ENCODE data around the gene TUBGCP3.

TUBGCP3 gene

DNA sequence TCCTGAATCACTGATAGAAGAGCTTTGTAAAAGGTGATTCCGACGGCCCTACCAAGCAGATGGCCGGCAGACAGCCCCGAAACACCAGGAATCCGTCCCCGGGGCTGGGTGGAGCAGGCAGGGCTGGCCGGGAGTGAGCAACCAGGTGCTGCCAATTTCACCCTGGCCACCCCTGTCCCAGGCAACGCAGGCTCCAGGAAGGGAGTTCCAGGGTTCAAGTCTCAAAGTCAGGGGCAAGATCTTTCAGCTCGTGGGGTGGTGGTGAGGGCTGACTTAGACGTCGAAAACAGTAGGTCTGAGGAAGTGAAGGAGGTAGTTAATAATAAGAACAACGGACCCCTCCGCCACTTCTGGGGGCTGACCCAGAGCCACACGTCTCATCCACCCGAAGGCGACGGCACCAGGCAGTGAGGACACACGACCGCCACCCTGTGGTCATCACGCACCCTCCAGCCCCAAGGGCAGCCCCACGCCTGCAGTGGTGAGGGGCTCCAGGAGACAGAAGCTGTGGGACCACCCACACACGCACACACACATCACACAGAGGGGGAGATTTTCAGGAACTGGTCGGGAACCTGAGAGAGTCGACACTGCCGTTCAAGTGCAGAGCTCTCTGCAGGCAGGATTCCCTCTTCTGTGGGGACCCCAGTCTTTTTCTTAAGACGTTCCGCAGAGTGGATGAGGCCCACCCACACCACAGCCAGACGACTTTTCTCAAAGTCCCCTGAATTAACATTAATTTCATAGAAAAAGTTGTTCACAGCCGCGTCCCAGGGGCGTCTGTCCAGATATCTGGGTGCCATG is 144.6 kb downstream of the TUBGCP3 start:
- DNase-seq (no peak), ATAC-seq (peak; percentile 44)

DNA sequence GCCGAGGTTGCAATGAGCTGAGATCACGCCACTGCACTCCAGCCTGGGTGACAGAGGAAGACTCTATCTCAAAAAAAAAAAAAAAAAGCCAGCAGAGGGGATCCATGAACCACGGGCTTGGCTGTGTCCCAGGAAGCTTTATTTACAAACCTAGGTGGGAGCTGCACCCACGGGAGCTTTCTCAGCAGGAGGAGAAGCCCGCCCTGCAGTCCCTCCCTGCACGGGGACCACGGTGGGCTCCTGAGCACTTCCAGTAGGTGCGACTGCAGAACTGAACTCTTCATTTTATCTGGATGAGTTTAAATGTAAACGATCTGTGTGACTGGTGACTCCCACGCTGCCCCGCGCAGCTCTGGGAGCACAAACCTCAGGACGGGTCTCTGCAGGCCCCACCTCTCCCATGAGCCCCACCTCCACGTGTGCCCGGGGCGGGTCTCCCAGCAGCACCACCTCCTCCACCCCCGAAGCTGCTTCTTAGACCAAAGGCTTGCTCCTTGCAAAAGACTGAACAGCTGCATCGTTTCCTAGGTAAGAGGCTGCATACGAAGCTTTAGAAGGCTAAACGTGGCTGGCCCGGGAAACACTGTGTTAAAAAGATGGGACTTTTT is 145.4 kb downstream of the TUBGCP3 start:
- H3K4me1 Mint-ChIP-seq = peaks cover 12% of the 10 kb centered on the region
- no peak for DNase-seq
- no peak overlapping the region for H3K27ac Mint-ChIP-seq
- no peak overlapping the region for H3K4me3 Mint-ChIP-seq
- peaks cover 70% of the 10 kb centered on the region for H3K27me3 Mint-ChIP-seq
- H3K9me3 Mint-ChIP-seq = peaks cover 9 to 11% of the 10 kb centered on the region in 2 donors
- ATAC-seq = no peak

More for the DNA sequence above, 144.6 kb downstream of the TUBGCP3 start:
- Mint-ChIP-seq H3K27ac (no peak overlapping the region), H3K27me3 (peaks cover 73% of the 10 kb centered on the region), H3K4me1 (peaks cover 12% of the 10 kb centered on the region), H3K9me3 (peaks cover 3 to 4% of the 10 kb centered on the region in 2 donors), H3K4me3 (no peak overlapping the region)

DNA sequence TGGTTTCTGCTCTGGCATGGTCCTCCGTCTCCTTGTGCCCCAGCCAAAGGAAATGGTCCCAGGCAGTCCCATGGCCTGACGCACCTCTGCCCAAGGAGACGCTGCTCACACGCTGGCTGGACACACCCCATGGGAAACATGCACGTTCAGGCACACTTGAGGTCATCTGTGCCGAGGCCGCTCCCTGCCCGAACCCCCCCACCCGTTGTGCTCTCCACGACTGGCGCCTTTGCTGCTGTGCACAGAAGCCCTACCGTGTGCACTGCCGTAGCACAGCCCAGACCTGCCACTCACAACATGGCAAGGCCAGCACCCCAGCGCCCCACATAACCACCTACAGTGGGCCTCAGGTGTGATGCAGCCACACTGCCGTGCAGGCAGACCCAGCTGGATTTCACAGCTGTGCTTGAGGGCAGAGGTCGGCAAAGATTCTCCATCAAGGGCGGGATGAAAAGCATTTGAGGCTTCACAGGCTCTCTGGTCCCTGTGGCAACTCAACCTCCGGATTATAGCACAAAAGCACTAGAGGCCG is 146.1 kb downstream of the TUBGCP3 start:
- Mint-ChIP-seq H3K27ac (no peak overlapping the region), H3K27me3 (peaks cover 63% of the 10 kb centered on the region), H3K4me3 (no peak overlapping the region), H3K9me3 (peaks cover 9 to 11% of the 10 kb centered on the region in 2 donors), H3K4me1 (peaks cover 12% of the 10 kb centered on the region)
- no peak for ATAC-seq
- DNase-seq = no peak

DNA sequence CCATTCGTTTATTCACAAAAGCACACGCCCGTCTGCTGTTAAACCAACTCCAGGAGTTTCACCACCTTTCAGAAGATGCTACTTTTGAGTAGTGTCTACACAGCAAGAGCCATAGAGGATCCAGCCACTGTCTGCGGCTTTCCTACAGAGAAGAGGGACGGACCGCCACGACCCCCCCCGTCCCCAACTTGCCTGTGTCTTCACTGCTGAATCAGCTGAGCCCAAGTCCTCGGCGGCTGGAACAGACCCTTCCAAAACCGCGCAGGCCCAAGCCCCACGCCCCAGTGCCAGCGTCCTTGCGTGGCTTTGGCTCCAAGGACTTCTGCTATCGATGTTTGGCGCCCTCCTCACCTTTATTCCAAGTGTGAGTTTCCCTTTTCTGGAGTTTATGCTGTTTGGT is 146.7 kb downstream of the TUBGCP3 start:
- no peak overlapping the region for H3K4me3 Mint-ChIP-seq
- DNase-seq (no peak), ATAC-seq (no peak)
- H3K27ac Mint-ChIP-seq = no peak overlapping the region
- H3K27me3 Mint-ChIP-seq = peaks cover 57% of the 10 kb centered on the region
- peaks cover 12% of the 10 kb centered on the region for H3K4me1 Mint-ChIP-seq
- peaks cover 9 to 11% of the 10 kb centered on the region in 2 donors for H3K9me3 Mint-ChIP-seq

DNA sequence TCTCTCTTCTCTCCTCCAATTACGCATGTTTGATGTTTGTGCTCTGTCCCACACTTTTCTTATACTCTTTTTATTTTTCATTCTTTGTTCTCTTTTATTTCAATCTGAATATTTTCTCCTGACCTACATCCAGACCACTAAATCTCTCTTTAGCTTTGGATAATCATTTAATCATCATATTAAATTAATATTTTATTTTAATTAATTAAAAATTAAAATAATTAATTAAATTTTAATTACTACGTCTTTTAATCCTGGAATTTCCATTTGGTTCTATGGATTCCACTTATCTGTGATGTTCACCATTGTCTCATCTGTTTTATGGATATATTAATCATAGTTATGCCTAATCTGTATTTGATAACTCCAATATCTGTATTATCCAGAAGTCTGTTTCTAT is 149.4 kb downstream of the TUBGCP3 start:
- peaks cover 41% of the 10 kb centered on the region for H3K27me3 Mint-ChIP-seq
- DNase-seq = no peak
- peaks cover 9 to 11% of the 10 kb centered on the region in 2 donors for H3K9me3 Mint-ChIP-seq
- no peak overlapping the region for H3K4me3 Mint-ChIP-seq
- H3K27ac Mint-ChIP-seq = no peak overlapping the region
- H3K4me1 Mint-ChIP-seq = peaks cover 5% of the 10 kb centered on the region
- ATAC-seq = no peak

DNA sequence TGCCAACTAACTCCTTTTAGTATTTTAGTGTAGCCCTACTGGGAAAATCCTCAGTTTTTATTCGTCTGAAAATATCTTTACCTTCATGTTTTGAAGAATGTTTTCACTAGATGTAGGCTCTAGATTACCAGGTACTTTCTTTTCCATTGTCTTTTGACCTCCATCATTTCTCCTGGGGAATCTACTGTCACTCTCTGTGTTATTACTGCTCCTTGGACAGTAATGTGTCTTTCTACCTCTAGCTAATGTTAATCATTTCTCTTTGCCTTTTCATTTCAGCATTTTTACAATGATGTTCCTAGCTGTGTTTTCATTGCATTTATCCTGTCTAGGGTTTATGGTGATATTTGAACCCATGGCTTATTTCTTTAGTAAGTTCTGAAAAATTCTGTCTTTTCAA is 149.9 kb downstream of the TUBGCP3 start:
- H3K9me3 Mint-ChIP-seq = peaks cover 9 to 11% of the 10 kb centered on the region in 2 donors

DNA sequence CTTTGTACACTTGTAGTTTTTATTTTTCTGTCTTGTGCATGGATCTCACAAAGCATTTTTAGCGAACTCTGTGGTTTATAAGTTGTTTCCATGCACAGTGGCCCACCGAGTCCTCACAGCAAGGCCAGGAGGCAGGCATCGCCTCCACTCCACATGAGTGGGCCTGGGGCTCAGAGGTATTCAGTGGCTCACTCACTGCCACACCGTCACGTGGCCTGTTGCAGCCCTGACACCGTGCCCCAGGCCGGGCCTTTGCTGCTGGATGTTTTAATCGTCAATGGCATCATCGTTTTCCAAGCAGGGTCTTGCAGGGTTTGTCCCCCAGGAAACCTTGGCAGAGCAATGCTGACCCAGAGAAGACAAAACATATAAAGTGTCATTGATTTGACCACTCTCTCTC is 152.0 kb downstream of the TUBGCP3 start:
- ATAC-seq = no peak

More for the DNA sequence above, 149.9 kb downstream of the TUBGCP3 start:
- DNase-seq (no peak), ATAC-seq (no peak)
- Mint-ChIP-seq H3K4me3 (no peak overlapping the region), H3K27ac (no peak overlapping the region), H3K4me1 (peaks cover under 1% of the 10 kb centered on the region), H3K27me3 (peaks cover 37% of the 10 kb centered on the region)

More for the DNA sequence above, 152.0 kb downstream of the TUBGCP3 start:
- H3K27ac Mint-ChIP-seq = no peak overlapping the region
- H3K9me3 Mint-ChIP-seq = peaks cover 9 to 11% of the 10 kb centered on the region in 2 donors
- no peak overlapping the region for H3K4me3 Mint-ChIP-seq
- H3K27me3 Mint-ChIP-seq = peaks cover 23% of the 10 kb centered on the region
- no peaks in the 10 kb centered on the region for H3K4me1 Mint-ChIP-seq
- DNase-seq = no peak

All from stimulated activated naive CD8-positive, alpha-beta T cell treated with anti-CD3 and anti-CD28 coated beads, Interleukin-15, amount 100 ng/mL, for 72 hours (primary cell).